ENCODE data around the gene ZCCHC24. TPM values are rescaled to one million over a fixed set of nuclear protein-coding genes. Genes with fewer than 3 reads are reported as not detected.

The ZCCHC24 gene
- total and polyA plus RNA-seq, 12 donors = 5.8 to 49.0 (median 24.8) TPM

DNA sequence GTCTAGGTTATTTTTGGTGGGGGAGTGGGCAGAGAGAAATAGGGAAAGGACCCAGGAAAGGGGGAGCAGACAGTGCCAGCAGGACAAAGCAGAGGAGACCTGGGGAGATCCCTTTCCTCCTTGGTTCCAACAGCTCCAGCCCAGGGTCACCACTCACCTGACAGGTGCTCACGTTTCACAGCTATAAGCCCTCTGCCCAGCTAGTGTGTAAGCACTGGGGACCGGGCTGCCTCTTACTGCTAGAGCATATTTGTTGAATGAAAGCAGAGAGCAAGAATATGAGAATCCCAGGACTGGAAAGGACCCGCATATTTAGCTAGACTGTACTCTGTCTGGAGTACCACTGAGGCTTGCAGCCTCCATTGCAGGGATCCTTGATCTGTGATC lies 6.7 kb downstream of the ZCCHC24 start:
- no peak for DNase-seq
- TF ChIP-seq, protein P1, sequence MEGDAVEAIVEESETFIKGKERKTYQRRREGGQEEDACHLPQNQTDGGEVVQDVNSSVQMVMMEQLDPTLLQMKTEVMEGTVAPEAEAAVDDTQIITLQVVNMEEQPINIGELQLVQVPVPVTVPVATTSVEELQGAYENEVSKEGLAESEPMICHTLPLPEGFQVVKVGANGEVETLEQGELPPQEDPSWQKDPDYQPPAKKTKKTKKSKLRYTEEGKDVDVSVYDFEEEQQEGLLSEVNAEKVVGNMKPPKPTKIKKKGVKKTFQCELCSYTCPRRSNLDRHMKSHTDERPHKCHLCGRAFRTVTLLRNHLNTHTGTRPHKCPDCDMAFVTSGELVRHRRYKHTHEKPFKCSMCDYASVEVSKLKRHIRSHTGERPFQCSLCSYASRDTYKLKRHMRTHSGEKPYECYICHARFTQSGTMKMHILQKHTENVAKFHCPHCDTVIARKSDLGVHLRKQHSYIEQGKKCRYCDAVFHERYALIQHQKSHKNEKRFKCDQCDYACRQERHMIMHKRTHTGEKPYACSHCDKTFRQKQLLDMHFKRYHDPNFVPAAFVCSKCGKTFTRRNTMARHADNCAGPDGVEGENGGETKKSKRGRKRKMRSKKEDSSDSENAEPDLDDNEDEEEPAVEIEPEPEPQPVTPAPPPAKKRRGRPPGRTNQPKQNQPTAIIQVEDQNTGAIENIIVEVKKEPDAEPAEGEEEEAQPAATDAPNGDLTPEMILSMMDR (IDR thresholded peaks at IDR 0.05) = peak in 1 of 6 experiments; percentile 1
- TF ChIP-seq POLR2A (IDR thresholded peaks at IDR 0.05) = no peak
- H3K36me3 ChIP-seq (replicated peaks in 1 of 2) = no peaks in the 10 kb centered on the region
- H3K27ac ChIP-seq = peak overlapping the region in 1 of 5 donors; percentile 61
- intact Hi-C loops (cut with DNase I) = no loop called here
- peaks cover 11 to 51% of the 10 kb centered on the region in 2 donors for H3K4me1 ChIP-seq (replicated peaks in 1 of 2)
- H3K4me3 ChIP-seq = no peak overlapping the region
- WGBS, 4 donors = 80 to 100% (median 85%) methylated on average over 1 to 3 of the region's 3 CpGs
- H3K27me3 ChIP-seq = no peaks in the 10 kb centered on the region
- no peaks in the 10 kb centered on the region for H3K9me3 ChIP-seq (replicated peaks in 1 of 3)

DNA sequence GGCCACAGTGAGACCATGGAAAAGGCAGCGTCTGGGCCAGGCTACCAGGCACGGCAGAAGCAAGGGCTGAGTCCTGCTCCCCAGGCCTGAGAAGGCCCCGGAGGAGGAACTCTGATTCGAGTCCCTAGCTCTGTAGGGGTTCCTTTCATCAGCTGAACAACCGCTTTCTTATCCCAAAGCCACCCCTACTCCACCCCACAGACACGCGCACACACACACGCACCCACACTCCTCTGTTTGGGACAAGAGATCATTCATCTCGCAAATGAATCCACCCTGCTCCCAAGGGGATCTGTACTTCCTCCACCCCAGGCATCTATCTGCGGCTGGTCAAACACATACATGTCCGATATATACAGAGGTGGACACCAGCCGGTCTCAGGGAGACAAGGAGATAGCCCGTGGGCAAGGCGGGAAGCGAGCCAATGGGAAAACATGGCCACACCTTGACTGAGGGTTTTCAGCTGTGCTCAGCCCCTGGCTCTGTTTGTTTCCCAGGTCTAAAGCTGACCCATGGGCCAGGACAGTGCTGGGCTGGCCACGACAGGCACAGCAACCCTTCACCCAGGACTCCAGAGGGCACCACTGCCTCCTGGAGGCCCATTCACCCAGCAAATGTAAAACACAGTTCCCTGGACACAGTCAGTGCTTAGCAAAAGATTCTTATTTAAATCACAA lies 7.3 kb downstream of the ZCCHC24 start:
- Histone ChIP-seq H3K36me3 (replicated peaks in 1 of 2) (no peaks in the 10 kb centered on the region), H3K27ac (peak overlapping the region in 2 of 5 donors; percentile 12 to 61), H3K9me3 (replicated peaks in 1 of 3) (no peaks in the 10 kb centered on the region), H3K4me3 (no peak overlapping the region), H3K4me1 (replicated peaks in 1 of 2) (peaks cover 11 to 46% of the 10 kb centered on the region in 2 donors), H3K27me3 (no peaks in the 10 kb centered on the region)
- TF ChIP-seq, protein P1 (IDR thresholded peaks at IDR 0.05) = peak in 2 of 6 experiments; percentile 6 to 28
- TF ChIP-seq POLR2A (IDR thresholded peaks at IDR 0.05) = no peak
- 71 to 85% (median 73%) methylated on average over 13 to 16 of the region's 16 CpGs for WGBS, 4 donors
- intact Hi-C loops (cut with DNase I) = no loop called here
- DNase-seq = no peak

DNA sequence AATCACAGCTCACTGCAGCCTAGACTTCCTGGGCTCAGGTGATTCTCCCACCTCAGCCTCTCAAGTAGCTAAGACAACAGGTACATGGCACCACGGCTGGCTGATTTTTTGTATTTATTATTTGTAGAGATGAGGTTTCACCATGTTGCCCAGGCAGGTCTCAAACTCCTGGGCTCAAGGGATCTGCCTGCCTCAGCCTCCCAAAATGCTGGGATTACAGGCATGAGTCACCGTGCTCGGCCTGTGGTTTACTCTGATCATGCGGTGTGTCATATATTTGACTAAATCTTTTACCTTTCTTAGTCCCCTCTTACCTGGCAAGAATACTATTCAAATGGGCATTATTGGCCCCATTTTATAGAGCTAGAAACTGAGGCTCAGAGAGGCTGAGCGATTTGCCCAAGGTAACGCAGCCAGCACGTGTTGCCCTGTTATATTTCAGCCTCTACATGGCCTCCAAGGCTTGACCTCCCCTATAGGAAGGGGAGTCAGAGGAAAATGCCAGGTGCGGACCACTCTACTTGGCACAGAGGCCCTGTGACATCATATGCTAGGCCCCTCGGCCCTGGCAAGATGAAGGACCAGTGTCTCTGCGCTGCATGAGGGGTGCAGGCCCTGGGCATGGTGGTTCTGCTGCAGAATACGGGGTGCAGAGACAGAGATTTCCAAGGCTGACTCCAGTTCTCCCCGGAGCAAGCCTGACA lies 8.2 kb downstream of the ZCCHC24 start:
- Histone ChIP-seq H3K4me3 (no peak overlapping the region), H3K27ac (peak overlapping the region in 2 of 5 donors; percentile 12 to 88), H3K36me3 (replicated peaks in 1 of 2) (no peaks in the 10 kb centered on the region), H3K27me3 (no peaks in the 10 kb centered on the region), H3K4me1 (replicated peaks in 1 of 2) (peaks cover 11 to 41% of the 10 kb centered on the region in 2 donors), H3K9me3 (replicated peaks in 1 of 3) (no peaks in the 10 kb centered on the region)
- DNase-seq = peak in 1 of 7 donors; percentile 3
- 88 to 94% (median 89%) methylated on average over 9 to 12 of the region's 12 CpGs for WGBS, 4 donors
- TF ChIP-seq, protein P1 (IDR thresholded peaks at IDR 0.05) = no peak
- TF ChIP-seq POLR2A (IDR thresholded peaks at IDR 0.05) = no peak
- intact Hi-C loops (cut with DNase I) = no loop called here

DNA sequence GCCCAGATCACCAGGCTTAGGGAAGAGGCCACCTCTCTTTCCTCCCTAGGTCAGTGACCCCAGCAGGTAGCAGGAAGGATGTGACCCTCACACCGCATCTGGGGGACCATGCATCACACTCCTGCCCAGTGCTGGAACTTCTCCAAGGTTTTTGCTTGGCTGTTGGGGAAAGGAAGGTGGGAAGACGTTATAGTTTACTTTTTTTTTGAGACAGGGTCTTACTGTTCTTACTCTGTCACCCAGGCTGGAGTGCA lies 8.6 kb downstream of the ZCCHC24 start:
- peak in 1 of 7 donors; percentile 4 for DNase-seq
- intact Hi-C loops (cut with DNase I) = no loop called here
- H3K4me1 ChIP-seq (replicated peaks in 1 of 2) = peaks cover 11 to 41% of the 10 kb centered on the region in 2 donors
- H3K9me3 ChIP-seq (replicated peaks in 1 of 3) = no peaks in the 10 kb centered on the region
- no peaks in the 10 kb centered on the region for H3K36me3 ChIP-seq (replicated peaks in 1 of 2)
- H3K4me3 ChIP-seq = no peak overlapping the region
- H3K27ac ChIP-seq = peak overlapping the region in 2 of 5 donors; percentile 54 to 88
- WGBS, 4 donors = 51 to 74% (median 57%) methylated on average over 1 to 2 of the region's 2 CpGs
- TF ChIP-seq POLR2A (IDR thresholded peaks at IDR 0.05) = no peak
- TF ChIP-seq, protein P1 (IDR thresholded peaks at IDR 0.05) = no peak
- H3K27me3 ChIP-seq = no peaks in the 10 kb centered on the region
